H9 (cell line): ENCODE data around the gene CRAMP1. TPM values are rescaled to one million over a fixed set of nuclear protein-coding genes. Genes with fewer than 3 reads are reported as not detected.

Experiments used
- DNase-seq: peaks from one replicate; pipeline ENCODE4 v3.0.0-alpha.2; 2017
- H2AFZ ChIP-seq: one replicate; pipeline ENCODE4 v1.6.1; 2013; ENCODE audit warnings: mild to moderate bottlenecking, low read length, control low read depth, moderate library complexity
- H2AK5ac ChIP-seq: 2 replicates; pipeline ENCODE4 v1.6.1; 2013; ENCODE audit warnings: low read length, control low read depth, mixed read lengths; ENCODE audit not compliant: insufficient read length
- H2BK120ac ChIP-seq: one replicate; pipeline ENCODE4 v1.6.1; 2013; ENCODE audit warnings: low read depth, mild to moderate bottlenecking, low read length, control low read depth, inconsistent platforms; ENCODE audit not compliant: poor library complexity, severe bottlenecking
- H2BK12ac ChIP-seq: 2 replicates; pipeline ENCODE4 v1.6.1; 2013; ENCODE audit warnings: low read length, control low read depth, mixed read lengths, low read depth; ENCODE audit not compliant: insufficient read length
- H2BK15ac ChIP-seq: 2 replicates; pipeline ENCODE4 v1.6.1; 2013; ENCODE audit warnings: low read depth, low read length, control low read depth
- H2BK20ac ChIP-seq: one replicate; pipeline ENCODE4 v1.6.1; 2013; ENCODE audit warnings: low read depth, mild to moderate bottlenecking, low read length, control low read depth, inconsistent platforms; ENCODE audit not compliant: poor library complexity, severe bottlenecking
- H2BK5ac ChIP-seq: 2 replicates; pipeline ENCODE4 v1.6.1; 2013; ENCODE audit warnings: low read length, control low read depth, mixed read lengths; ENCODE audit not compliant: insufficient read length
- H3K14ac ChIP-seq: 2 replicates; pipeline ENCODE4 v1.6.1; 2013; ENCODE audit warnings: low read length, control low read depth; ENCODE audit not compliant: insufficient read depth
- H3K18ac ChIP-seq: 2 replicates; pipeline ENCODE4 v1.6.1; 2013; ENCODE audit warnings: low read depth, mild to moderate bottlenecking, mixed read lengths, low read length, control low read depth; ENCODE audit not compliant: insufficient read length
- H3K23ac ChIP-seq: 2 replicates; pipeline ENCODE4 v1.6.1; 2013; ENCODE audit warnings: low read length, control low read depth, mixed read lengths, low read depth; ENCODE audit not compliant: insufficient read length
- H3K23me2 ChIP-seq: 2 replicates; pipeline ENCODE4 v1.6.1; 2013; ENCODE audit warnings: low read depth, mild to moderate bottlenecking, mixed read lengths, low read length, control low read depth; ENCODE audit not compliant: insufficient read length, poor library complexity, severe bottlenecking
- H3K27ac ChIP-seq: 2 replicates; pipeline ENCODE4 v1.5.1; 2013; ENCODE audit warnings: low read length, control low read depth, mixed read lengths, low read depth; ENCODE audit not compliant: insufficient read length
- H3K27me3 ChIP-seq: 2 replicates; pipeline ENCODE4 v1.6.1; 2013; ENCODE audit warnings: low read length, control low read depth, inconsistent platforms; ENCODE audit not compliant: insufficient read depth
- H3K4ac ChIP-seq: 2 replicates; pipeline ENCODE4 v1.6.1; 2013; ENCODE audit warnings: low read depth, mild to moderate bottlenecking, control low read depth, inconsistent platforms, low read length, moderate library complexity
- H3K4me1 ChIP-seq: 2 replicates; pipeline ENCODE4 v1.6.1; 2013; ENCODE audit warnings: low read length, control low read depth, inconsistent platforms; ENCODE audit not compliant: insufficient read depth
- H3K4me2 ChIP-seq: 2 replicates; pipeline ENCODE4 v1.6.1; 2013; ENCODE audit warnings: low read length, control low read depth, mixed read lengths; ENCODE audit not compliant: insufficient read length, insufficient read depth
- H3K56ac ChIP-seq: 2 replicates; pipeline ENCODE4 v1.6.1; 2013; ENCODE audit warnings: low read depth, mild to moderate bottlenecking, mixed read lengths, low read length, control low read depth; ENCODE audit not compliant: insufficient read length
- H3K79me1 ChIP-seq: 2 replicates; pipeline ENCODE4 v1.6.1; 2013; ENCODE audit warnings: low read depth, mild to moderate bottlenecking, moderate library complexity, low read length, control low read depth, inconsistent platforms; ENCODE audit not compliant: insufficient read depth, poor library complexity, severe bottlenecking
- H3K79me2 ChIP-seq: 2 replicates; pipeline ENCODE4 v1.6.1; 2013; ENCODE audit warnings: low read length, control low read depth, inconsistent platforms; ENCODE audit not compliant: insufficient read depth
- H3K9ac ChIP-seq: 2 replicates; pipeline ENCODE4 v1.6.1; 2013; ENCODE audit warnings: low read length, control low read depth, mixed read lengths; ENCODE audit not compliant: insufficient read length; ENCODE audit errors: extremely low read depth
- H3K9me3 ChIP-seq: one replicate; pipeline ENCODE4 v1.6.1; 2013; ENCODE audit warnings: low read depth, low read length, inconsistent platforms; ENCODE audit not compliant: control insufficient read depth
- H3T11ph ChIP-seq: one replicate; pipeline ENCODE4 v1.6.1; 2013; ENCODE audit warnings: mild to moderate bottlenecking, low read length, control low read depth, inconsistent platforms
- H4K20me1 ChIP-seq: one replicate; pipeline ENCODE4 v1.6.1; 2013; ENCODE audit not compliant: control insufficient read depth, insufficient read length, insufficient read depth
- H4K5ac ChIP-seq: 2 replicates; pipeline ENCODE4 v1.6.1; 2013; ENCODE audit warnings: low read depth, mild to moderate bottlenecking, mixed read lengths, low read length, control low read depth; ENCODE audit not compliant: insufficient read length
- H4K8ac ChIP-seq: replicated peaks from 2 replicates; pipeline ENCODE4 v1.6.1; 2013; ENCODE audit warnings: low read length, control low read depth, mixed read lengths, low read depth; ENCODE audit not compliant: insufficient read length
- H4K91ac ChIP-seq: 2 replicates; pipeline ENCODE4 v1.6.1; 2013; ENCODE audit warnings: low read depth, mild to moderate bottlenecking, moderate library complexity, mixed read lengths, low read length, control low read depth; ENCODE audit not compliant: insufficient read length
- H3K27ac Mint-ChIP-seq, 3 experiments: 2 replicates in 2 of 3; 3 replicates in 1 of 3; pipeline ENCODE4 v1.8.0; 2020 to 2021; ENCODE audit warnings: mixed read lengths in 3 of 3, mild to moderate bottlenecking in 1 of 3, moderate library complexity in 1 of 3
- H3K27me3 Mint-ChIP-seq: 2 replicates; pipeline ENCODE4 v1.8.0; 2021; ENCODE audit warnings: low read depth, mild to moderate bottlenecking, moderate library complexity, mixed read lengths
- H3K36me3 Mint-ChIP-seq, 3 experiments: 2 replicates in 2 of 3; 3 replicates in 1 of 3; pipeline ENCODE4 v1.8.0; 2020 to 2021; ENCODE audit warnings: low read depth in 3 of 3, mixed read lengths in 3 of 3; ENCODE audit not compliant: insufficient read depth in 1 of 3
- H3K4me1 Mint-ChIP-seq, 2 experiments: 2 replicates each; pipeline ENCODE4 v1.8.0; 2020; ENCODE audit warnings: mixed read lengths in 2 of 2
- H3K4me3 Mint-ChIP-seq, 2 experiments: 2 replicates in 1 of 2; 3 replicates in 1 of 2; pipeline ENCODE4 v1.8.0; 2020 to 2021; ENCODE audit warnings: mild to moderate bottlenecking in 2 of 2, mixed read lengths in 2 of 2, moderate library complexity in 1 of 2
- H3K9me3 Mint-ChIP-seq, 2 experiments: 2 replicates in 1 of 2; 3 replicates in 1 of 2; pipeline ENCODE4 v1.8.0; 2020; ENCODE audit warnings: mild to moderate bottlenecking in 2 of 2, mixed read lengths in 2 of 2, moderate library complexity in 1 of 2
- WGBS: extraction: QIAGEN DNeasy Blood & Tissue Kit; methylation state at CpG from one replicate; pipeline ENCODE4 v1.1.7; 2013; ENCODE audit warnings: missing lambda C conversion rate, low lambda C conversion rate, mixed read lengths; ENCODE audit not compliant: insufficient read length; ENCODE audit errors: extremely low coverage; 5-methylcytosine and 5-hydroxymethylcytosine counted together
- total RNA-seq: library from RNA; stranded (reverse); gene quantifications from 2 replicates; pipeline ENCODE4 v1.2.1, GENCODE V29; 2021
- TF ChIP-seq, protein P1 (sequence below): fragments of 200-600 bp; sonication (generic); conservative IDR thresholded peaks from 3 replicates; pipeline ENCODE4 v1.8.0; 2021; ENCODE audit warnings: antibody characterized with exemption, mild to moderate bottlenecking

CRAMP1 gene
- total RNA-seq, 1 experiment from 2014 or later = 46.2 TPM

DNA sequence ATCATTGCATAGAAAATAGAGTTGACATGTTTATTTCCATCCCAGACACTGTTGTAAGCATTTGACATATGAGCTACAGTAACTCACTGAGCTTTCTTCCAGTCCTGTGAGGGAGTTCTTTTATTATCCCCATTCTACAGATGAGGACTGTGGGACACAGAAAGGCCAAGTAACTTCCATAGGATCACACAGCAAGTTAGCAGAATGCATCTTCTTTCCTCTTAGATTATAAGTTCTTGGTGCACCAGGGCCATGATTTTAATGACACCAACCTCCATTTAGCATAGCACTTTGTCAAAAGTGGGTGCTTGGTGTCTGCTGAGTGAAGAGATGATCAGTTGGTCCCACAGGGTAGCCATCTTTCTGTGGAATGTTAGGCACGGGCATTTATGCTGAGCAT, 78.7 kb downstream of the CRAMP1 start:
- DNase-seq = no peak
- Histone ChIP-seq H4K8ac (no peak overlapping the region), H2AK5ac (no peak overlapping the region), H2BK15ac (no peak overlapping the region), H3K4me1 (no peaks in the 10 kb centered on the region; the same call in 1 of the 2 replicates), H3K56ac (no peak overlapping the region), H3K79me2 (peaks cover 27% of the 10 kb centered on the region; the same call in 1 of the 2 replicates), H3K4ac (no peak overlapping the region), H4K5ac (no peak overlapping the region), H3K79me1 (peaks cover 3% of the 10 kb centered on the region), H3T11ph (no peak overlapping the region), H3K23me2 (no peaks in the 10 kb centered on the region), H3K9ac (no peak overlapping the region), H2BK20ac (no peak overlapping the region), H4K20me1 (no peaks in the 10 kb centered on the region), H3K23ac (no peak overlapping the region), H2BK120ac (no peak overlapping the region), H2AFZ (no peak overlapping the region), H3K27me3 (no peaks in the 10 kb centered on the region; the same call in 1 of the 2 replicates), H4K91ac (no peak overlapping the region), H2BK5ac (no peak overlapping the region), H3K4me2 (no peak overlapping the region), H3K14ac (no peak overlapping the region), H3K27ac (no peak overlapping the region), H3K18ac (no peak overlapping the region), H3K9me3 (no peaks in the 10 kb centered on the region), H2BK12ac (no peak overlapping the region)
- Mint-ChIP-seq H3K4me3 (no peak overlapping the region), H3K27me3 (no peaks in the 10 kb centered on the region), H3K36me3 (peaks cover 40 to 90% (median 90%) of the 10 kb centered on the region in 3 experiments), H3K9me3 (no peaks in the 10 kb centered on the region), H3K27ac (no peak overlapping the region), H3K4me1 (no peaks in the 10 kb centered on the region)
- no CpG with 5 or more reads among the region's 1 CpG for WGBS
- TF ChIP-seq, protein P1, sequence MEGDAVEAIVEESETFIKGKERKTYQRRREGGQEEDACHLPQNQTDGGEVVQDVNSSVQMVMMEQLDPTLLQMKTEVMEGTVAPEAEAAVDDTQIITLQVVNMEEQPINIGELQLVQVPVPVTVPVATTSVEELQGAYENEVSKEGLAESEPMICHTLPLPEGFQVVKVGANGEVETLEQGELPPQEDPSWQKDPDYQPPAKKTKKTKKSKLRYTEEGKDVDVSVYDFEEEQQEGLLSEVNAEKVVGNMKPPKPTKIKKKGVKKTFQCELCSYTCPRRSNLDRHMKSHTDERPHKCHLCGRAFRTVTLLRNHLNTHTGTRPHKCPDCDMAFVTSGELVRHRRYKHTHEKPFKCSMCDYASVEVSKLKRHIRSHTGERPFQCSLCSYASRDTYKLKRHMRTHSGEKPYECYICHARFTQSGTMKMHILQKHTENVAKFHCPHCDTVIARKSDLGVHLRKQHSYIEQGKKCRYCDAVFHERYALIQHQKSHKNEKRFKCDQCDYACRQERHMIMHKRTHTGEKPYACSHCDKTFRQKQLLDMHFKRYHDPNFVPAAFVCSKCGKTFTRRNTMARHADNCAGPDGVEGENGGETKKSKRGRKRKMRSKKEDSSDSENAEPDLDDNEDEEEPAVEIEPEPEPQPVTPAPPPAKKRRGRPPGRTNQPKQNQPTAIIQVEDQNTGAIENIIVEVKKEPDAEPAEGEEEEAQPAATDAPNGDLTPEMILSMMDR = no peak
